Neuronal stem cell (in vitro differentiated cells): Measurements from ENCODE around the gene EIPR1.

Experiments
- DNase-seq: peaks from one replicate; pipeline ENCODE4 v3.0.0-alpha.2; 2013; ENCODE audit warnings: low spot score
- H2AFZ ChIP-seq: one replicate; pipeline ENCODE4 v1.6.1; 2013; ENCODE audit warnings: mild to moderate bottlenecking, low read length, inconsistent platforms
- H2AK5ac ChIP-seq: 2 replicates; pipeline ENCODE4 v1.6.1; 2013; ENCODE audit warnings: low read depth, mild to moderate bottlenecking, inconsistent platforms, low read length, moderate library complexity, mixed read lengths
- H2BK120ac ChIP-seq: 2 replicates; pipeline ENCODE4 v1.6.1; 2013; ENCODE audit warnings: low read depth, mild to moderate bottlenecking, inconsistent platforms, low read length, moderate library complexity, mixed read lengths
- H2BK12ac ChIP-seq: one replicate; pipeline ENCODE4 v1.6.1; 2013; ENCODE audit warnings: low read length, inconsistent platforms
- H2BK15ac ChIP-seq: 2 replicates; pipeline ENCODE4 v1.6.1; 2013; ENCODE audit warnings: mild to moderate bottlenecking, low read length, inconsistent platforms, mixed read lengths
- H2BK5ac ChIP-seq: one replicate; pipeline ENCODE4 v1.6.1; 2013; ENCODE audit warnings: inconsistent platforms, mild to moderate bottlenecking, low read length, moderate library complexity
- H3K14ac ChIP-seq: one replicate; pipeline ENCODE4 v1.6.1; 2013; ENCODE audit warnings: low read length, inconsistent platforms
- H3K18ac ChIP-seq: 2 replicates; pipeline ENCODE4 v1.6.1; 2013; ENCODE audit warnings: low read length, inconsistent platforms
- H3K23ac ChIP-seq: 2 replicates; pipeline ENCODE4 v1.6.1; 2013; ENCODE audit warnings: low read depth, mild to moderate bottlenecking, mixed read lengths, low read length, inconsistent platforms; ENCODE audit not compliant: poor library complexity
- H3K27ac ChIP-seq: replicated peaks from 3 replicates; pipeline ENCODE4 v1.5.1; 2013; ENCODE audit warnings: low read length, inconsistent platforms
- H3K27me3 ChIP-seq, 3 experiments: 2 replicates each; pipeline ENCODE4 v1.6.1; 2013; ENCODE audit warnings: low read length in 3 of 3, mild to moderate bottlenecking in 2 of 3, inconsistent platforms in 1 of 3, low read depth in 1 of 3, mixed read lengths in 1 of 3, moderate library complexity in 1 of 3; ENCODE audit not compliant: control insufficient read depth in 3 of 3, insufficient read depth in 3 of 3
- H3K36me3 ChIP-seq, 2 donors: replicated peaks in 1 of 2; 2 replicates each; pipeline ENCODE4 v1.6.1; 2013; ENCODE audit warnings: low read length in 2 of 2; ENCODE audit not compliant: control insufficient read depth in 2 of 2, insufficient read depth in 2 of 2
- H3K4ac ChIP-seq: 2 replicates; pipeline ENCODE4 v1.6.1; 2013; ENCODE audit warnings: inconsistent platforms, mild to moderate bottlenecking, low read length, moderate library complexity
- H3K4me1 ChIP-seq, 2 donors: 1 replicate in 1 of 2; 2 replicates in 1 of 2; pipeline ENCODE4 v1.6.1; 2013; ENCODE audit warnings: low read length in 2 of 2, low read depth in 1 of 2; ENCODE audit not compliant: control insufficient read depth in 2 of 2, insufficient read depth in 1 of 2
- H3K4me2 ChIP-seq: one replicate; pipeline ENCODE4 v1.6.1; 2013; ENCODE audit warnings: mild to moderate bottlenecking, low read length, inconsistent platforms; ENCODE audit not compliant: insufficient read depth, poor library complexity, severe bottlenecking
- H3K4me3 ChIP-seq, 2 donors: 2 replicates each; pipeline ENCODE4 v1.5.1; 2013; ENCODE audit warnings: low read length in 2 of 2, mild to moderate bottlenecking in 2 of 2, inconsistent platforms in 1 of 2, moderate library complexity in 1 of 2
- H3K79me1 ChIP-seq: one replicate; pipeline ENCODE4 v1.6.1; 2013; ENCODE audit warnings: low read depth, mild to moderate bottlenecking, inconsistent platforms, low read length, moderate library complexity
- H3K9ac ChIP-seq: one replicate; pipeline ENCODE4 v1.6.1; 2013; ENCODE audit warnings: mild to moderate bottlenecking, low read depth, low read length, inconsistent platforms; ENCODE audit not compliant: poor library complexity
- H3K9me3 ChIP-seq, 2 donors: replicated peaks in 1 of 2; 2 replicates each; pipeline versions ENCODE3 to v1.6.1; 2013; ENCODE audit warnings: low read length in 2 of 2, mild to moderate bottlenecking in 2 of 2, inconsistent platforms in 1 of 2, low read depth in 1 of 2, mixed read lengths in 1 of 2, moderate library complexity in 1 of 2; ENCODE audit not compliant: control insufficient read depth in 2 of 2, insufficient read depth in 1 of 2
- H4K8ac ChIP-seq: one replicate; pipeline ENCODE4 v1.6.1; 2013; ENCODE audit warnings: low read depth, mild to moderate bottlenecking, inconsistent platforms, low read length, moderate library complexity
- H4K91ac ChIP-seq: one replicate; pipeline ENCODE4 v1.6.1; 2013; ENCODE audit warnings: low read length, low read depth, mild to moderate bottlenecking, inconsistent platforms; ENCODE audit not compliant: poor library complexity
- WGBS, 2 donors: extraction: QIAGEN DNeasy Blood & Tissue Kit; methylation state at CpG; one replicate each; pipeline ENCODE4 v1.1.7; 2013; ENCODE audit warnings: missing lambda C conversion rate in 2 of 2, mixed read lengths in 1 of 2; ENCODE audit not compliant: insufficient read length in 2 of 2, insufficient replicate concordance in 1 of 2; ENCODE audit errors: extremely low coverage in 2 of 2; 5-methylcytosine and 5-hydroxymethylcytosine counted together

The EIPR1 gene

GRCh38 chr2:3147651-3148530 lies 229.7 kb downstream of the EIPR1 start:
- no peaks in the 10 kb centered on the region for H3K27me3 ChIP-seq
- WGBS, 2 donors = no CpG with 5 or more reads among the region's 39 CpGs
- peak overlapping the region; percentile 89 for H3K4ac ChIP-seq
- H4K8ac ChIP-seq = peak overlapping the region; percentile 82
- H3K9ac ChIP-seq = no peak overlapping the region
- H3K23ac ChIP-seq = peak overlapping the region; percentile 73
- H2BK5ac ChIP-seq = peak overlapping the region; percentile 71
- H3K4me2 ChIP-seq = no peak overlapping the region
- H3K36me3 ChIP-seq = peaks cover 0 to 2% of the 10 kb centered on the region in 2 donors
- peak overlapping the region; percentile 80 for H3K18ac ChIP-seq
- peaks cover 2% of the 10 kb centered on the region for H3K79me1 ChIP-seq
- no peak for DNase-seq
- no peaks in the 10 kb centered on the region for H3K9me3 ChIP-seq
- no peak overlapping the region for H2BK15ac ChIP-seq
- no peak overlapping the region for H3K4me3 ChIP-seq
- peaks cover 0 to 11% of the 10 kb centered on the region in 2 donors for H3K4me1 ChIP-seq
- no peak overlapping the region for H2AFZ ChIP-seq
- peak overlapping the region; percentile 92 for H4K91ac ChIP-seq
- peak overlapping the region; percentile 84 for H2BK12ac ChIP-seq
- peak overlapping the region; percentile 94 for H3K14ac ChIP-seq
- peak overlapping the region; percentile 79 for H2AK5ac ChIP-seq
- no peak overlapping the region for H3K27ac ChIP-seq
- no peak overlapping the region for H2BK120ac ChIP-seq

- Histone ChIP-seq H3K79me1 (peaks cover 2% of the 10 kb centered on the region), H2BK15ac (no peak overlapping the region), H3K9me3 (no peaks in the 10 kb centered on the region), H3K18ac (peak overlapping the region; percentile 57), H4K91ac (no peak overlapping the region), H3K27ac (no peak overlapping the region), H3K23ac (no peak overlapping the region), H2AK5ac (no peak overlapping the region), H3K36me3 (peaks cover 0 to 2% of the 10 kb centered on the region in 2 donors), H3K4me1 (peaks cover 0 to 13% of the 10 kb centered on the region in 2 donors), H2AFZ (no peak overlapping the region), H3K4me3 (no peak overlapping the region), H4K8ac (no peak overlapping the region), H3K4ac (no peak overlapping the region), H3K9ac (no peak overlapping the region), H3K4me2 (no peak overlapping the region), H3K27me3 (no peaks in the 10 kb centered on the region), H2BK120ac (no peak overlapping the region), H2BK5ac (peak overlapping the region; percentile 71), H3K14ac (no peak overlapping the region), H2BK12ac (no peak overlapping the region)
- WGBS, 2 donors = no CpG with 5 or more reads among the region's 30 CpGs
- no peak for DNase-seq
Observed at GRCh38 chr2:3146772-3147650, 230.6 kb downstream of the EIPR1 start.

DNA sequence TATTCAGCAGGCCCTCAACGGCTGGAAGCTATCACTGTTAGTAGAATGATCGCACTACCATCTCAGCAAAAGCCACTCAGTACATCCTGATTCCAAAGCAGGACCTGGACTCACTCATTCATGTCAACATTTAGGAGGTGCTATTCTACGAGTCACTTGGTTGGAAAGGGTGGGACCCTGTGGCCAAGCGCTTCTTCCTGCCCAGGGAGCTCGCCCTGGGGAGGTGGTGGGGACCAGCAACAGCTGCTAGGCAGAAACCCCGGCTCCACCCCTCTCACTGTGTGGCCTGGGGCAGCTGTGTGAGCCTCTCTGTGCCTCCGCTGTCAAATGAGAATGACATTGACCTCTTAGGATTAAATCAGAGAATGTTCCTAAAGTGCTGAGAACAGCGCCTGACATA lies 231.4 kb downstream of the EIPR1 start:
- WGBS, 2 donors = no CpG with 5 or more reads among the region's 8 CpGs
- Histone ChIP-seq H2BK12ac (no peak overlapping the region), H3K18ac (no peak overlapping the region), H3K4ac (no peak overlapping the region), H3K9ac (no peak overlapping the region), H3K79me1 (no peaks in the 10 kb centered on the region), H3K4me1 (peaks cover 0 to 13% of the 10 kb centered on the region in 2 donors), H2BK120ac (no peak overlapping the region), H3K4me2 (no peak overlapping the region), H2AK5ac (no peak overlapping the region), H3K27ac (no peak overlapping the region), H3K36me3 (peaks cover 0 to 2% of the 10 kb centered on the region in 2 donors), H3K23ac (no peak overlapping the region), H3K14ac (no peak overlapping the region), H3K4me3 (no peak overlapping the region), H4K8ac (no peak overlapping the region), H2BK15ac (no peak overlapping the region), H4K91ac (no peak overlapping the region), H2AFZ (no peak overlapping the region), H3K27me3 (no peaks in the 10 kb centered on the region), H3K9me3 (peaks cover 3 to 5% of the 10 kb centered on the region in 2 donors), H2BK5ac (no peak overlapping the region)
- no peak for DNase-seq
